ENCODE measurements around the gene CTSE. TPM values are rescaled to one million over a fixed set of nuclear protein-coding genes. Genes with fewer than 3 reads are reported as not detected.

CTSE gene
- total and polyA plus RNA-seq, 2 of the 8 experiments (the other 6 are each of a cell fraction or from before 2014, with no cell fraction given), result 0.03 TPM; not detected in 1

DNA sequence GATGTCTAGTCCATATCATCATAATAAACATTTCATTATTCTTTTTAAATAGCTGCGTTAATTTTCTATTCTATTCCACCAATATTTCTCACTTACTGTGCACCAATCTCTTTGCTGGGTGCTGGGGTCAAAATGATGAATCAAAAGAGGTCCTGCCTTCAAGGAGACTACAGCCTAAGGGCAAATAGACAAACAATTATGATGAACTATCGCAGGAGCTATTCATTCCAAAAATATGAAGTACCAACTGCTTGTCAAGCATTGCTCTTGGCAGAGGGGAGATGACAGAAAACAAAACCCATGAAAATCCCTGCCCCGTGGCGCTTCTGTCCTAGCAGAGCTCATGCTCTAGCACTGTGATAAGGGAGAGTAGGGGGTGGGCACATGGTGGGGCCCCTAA, 51.6 kb downstream of the CTSE start:
- Histone ChIP-seq H3K27me3 (replicated peaks in 1 of 4; ENCODE audit: control insufficient read depth in 3 of 4, extremely low read depth in 1 of 4, insufficient read depth in 3 of 4, low read length in 3 of 4) (no peaks in the 10 kb centered on the region; a peak in 1 of 7 replicates), H2BK15ac (ENCODE audit: low read length) (no peak overlapping the region), H4K5ac (ENCODE audit: insufficient read length, low read depth, low read length) (no peak overlapping the region), H3K9ac (replicated peaks in 1 of 4; ENCODE audit: extremely low read depth in 1 of 4, low read depth in 3 of 4, low read length in 3 of 4) (no peak overlapping the region), H3K23me2 (ENCODE audit: low read depth, low read length) (peaks cover 27% of the 10 kb centered on the region), H3K79me2 (ENCODE audit: control insufficient read depth in 1 of 2, insufficient read depth in 2 of 2, low read length in 2 of 2) (no peaks in the 10 kb centered on the region), H3K9me3 (ENCODE audit: insufficient read depth in 2 of 2, low read depth in 1 of 2, low read length in 1 of 2) (peaks cover 0 to 4% of the 10 kb centered on the region in 2 experiments; a peak in 1 of 4 replicates), H3K18ac (ENCODE audit: extremely low read depth, low read length) (no peak overlapping the region), H3K4ac (replicated peaks; ENCODE audit: insufficient read length, low read depth, low read length) (no peak overlapping the region), H3K27ac (ENCODE audit: low read depth, low read length) (no peak overlapping the region), H2BK5ac (ENCODE audit: low read depth, low read length) (no peak overlapping the region), H3K4me2 (ENCODE audit: insufficient read depth in 1 of 2, low read depth in 2 of 2, low read length in 2 of 2) (no peak overlapping the region), H3K14ac (ENCODE audit: insufficient read length) (no peak overlapping the region), H3K79me1 (ENCODE audit: low read depth, low read length) (peaks cover 5% of the 10 kb centered on the region), H2AFZ (ENCODE audit: low read length) (no peak overlapping the region), H3K4me1 (replicated peaks in 1 of 4; ENCODE audit: control insufficient read depth in 3 of 4, insufficient read depth in 4 of 4, low read length in 3 of 4) (no peaks in the 10 kb centered on the region; a peak in 2 of 7 replicates), H2BK120ac (replicated peaks; ENCODE audit: low read depth, low read length) (no peak overlapping the region), H2AK5ac (ENCODE audit: low read depth, low read length) (no peak overlapping the region), H4K20me1 (replicated peaks in 1 of 2; ENCODE audit: control insufficient read depth in 1 of 2, insufficient read depth in 2 of 2, low read length in 2 of 2) (peaks cover 0 to 27% of the 10 kb centered on the region in 2 experiments), H2BK20ac (ENCODE audit: low read length) (no peak overlapping the region), H4K91ac (replicated peaks; ENCODE audit: insufficient read length, low read length) (no peak overlapping the region), H4K8ac (ENCODE audit: extremely low read depth, insufficient read depth, low read length) (no peak overlapping the region), H3K56ac (replicated peaks; ENCODE audit: insufficient read length, low read depth, low read length) (no peak overlapping the region), H3K36me3 (ENCODE audit: control insufficient read depth in 2 of 4, insufficient read depth in 4 of 4, low read length in 3 of 4) (no peaks in the 10 kb centered on the region; a peak in 1 of 8 replicates), H3K4me3 (ENCODE audit: extremely low read depth in 1 of 4, insufficient read depth in 2 of 4, low read depth in 3 of 4, low read length in 4 of 4) (no peak overlapping the region), H2BK12ac (ENCODE audit: low read depth, low read length) (no peak overlapping the region), H3K23ac (ENCODE audit: insufficient read length) (no peak overlapping the region)
- POLR2A ChIA-PET (ENCODE audit: partially characterized antibody), result interaction anchor here (0.9 kb wide), 1 partner anchor 11 kb away, joined by 3 read pairs; no protein-coding TSS in a partner anchor
- CTCF ChIA-PET (ENCODE audit: partially characterized antibody), result interaction anchor here (1.0 to 2.1 kb wide), 9 partner anchors 13 to 313 kb away, joined by 3 to 10 read pairs (median 4); partner anchors contain the start of gene SLC26A9
- WGBS, 2 experiments (ENCODE audit: extremely low coverage in 1 of 2, insufficient coverage in 1 of 2, insufficient read length in 1 of 2, insufficient replicate concordance in 2 of 2, low coverage in 1 of 2, low lambda C conversion rate in 2 of 2, missing lambda C conversion rate in 1 of 2), result 78 to 100% methylated on average over 1 to 4 of the region's 4 CpGs
- FAIRE-seq (no peak), DNase-seq (ENCODE audit: low read depth in 1 of 2, low spot score in 2 of 2) (no peak)
- TF ChIP-seq BACH1 (IDR thresholded peaks at IDR 0.05; ENCODE audit: low read length), result no peak
- no peak for TF ChIP-seq SIN3A (conservative IDR thresholded peaks at IDR 0.05 in 1 of 2, IDR thresholded peaks at IDR 0.05 in 1 of 2; ENCODE audit: low read depth in 1 of 2, low read length in 2 of 2)
- no peak for TF ChIP-seq SIRT6 (IDR thresholded peaks at IDR 0.05; ENCODE audit: low read length)
- no peak for TF ChIP-seq HDAC2 (IDR thresholded peaks at IDR 0.05; ENCODE audit: borderline replicate concordance in 1 of 2, low read depth in 2 of 2, low read length in 2 of 2)
- no peak for TF ChIP-seq TAF7 (optimal IDR thresholded peaks at IDR 0.05; ENCODE audit: borderline replicate concordance, low read depth, low read length)
- no peak for TF ChIP-seq NANOG (IDR thresholded peaks at IDR 0.05; ENCODE audit: insufficient read depth, low read depth, low read length, poor library complexity, severe bottlenecking)
- TF ChIP-seq RNF2 (IDR thresholded peaks at IDR 0.05; ENCODE audit: borderline replicate concordance, low read depth, low read length, missing control alignments, poor library complexity, severe bottlenecking), result no peak
- no peak for TF ChIP-seq SIX5 (IDR thresholded peaks at IDR 0.05; ENCODE audit: low read depth, low read length)
- no peak for TF ChIP-seq HDAC6 (IDR thresholded peaks at IDR 0.05; ENCODE audit: low read depth, low read length)
- TF ChIP-seq TCF12 (IDR thresholded peaks at IDR 0.05; ENCODE audit: low read depth, low read length), result no peak
- TF ChIP-seq BRCA1 (IDR thresholded peaks at IDR 0.05; ENCODE audit: low read depth, low read length), result no peak

Measured in H1 (cell line).